GM21528 (cell line): ENCODE results near the gene FOXP1.

ENCODE experiments used
- ATAC-seq: cut with Tn5 transposase; IDR thresholded peaks from one replicate; pipeline ENCODE4 v1.9.1; 2021; ENCODE audit warnings: mild to moderate bottlenecking, moderate library complexity; ENCODE audit not compliant: unreplicated experiment, low FRiP score

FOXP1 gene

GRCh38 chr3:71254281-71255057 lies 329.1 kb downstream of the FOXP1 start:
- no peak for ATAC-seq

GRCh38 chr3:71253169-71253568 lies 330.4 kb downstream of the FOXP1 start:
- no peak for ATAC-seq

GRCh38 chr3:71252466-71252865 lies 331.1 kb downstream of the FOXP1 start:
- ATAC-seq: no peak

- ATAC-seq: no peak
These were observed 332.3 kb downstream of the FOXP1 start for GRCh38 chr3:71251156-71251775.

- ATAC-seq: no peak
These were observed 333.5 kb downstream of the FOXP1 start for GRCh38 chr3:71250026-71250425.

GRCh38 chr3:71247958-71248335 lies 335.6 kb downstream of the FOXP1 start:
- no peak for ATAC-seq

GRCh38 chr3:71247221-71247957 lies 336.1 kb downstream of the FOXP1 start:
- ATAC-seq: no peak

- ATAC-seq: no peak
These were observed 337.3 kb downstream of the FOXP1 start for GRCh38 chr3:71245971-71246880.

- no peak for ATAC-seq
These were observed 338.6 kb downstream of the FOXP1 start for GRCh38 chr3:71244826-71245488.

GRCh38 chr3:71244153-71244825 lies 339.2 kb downstream of the FOXP1 start:
- no peak for ATAC-seq

- ATAC-seq: no peak
These were observed 340.3 kb downstream of the FOXP1 start for GRCh38 chr3:71243229-71243628.

- no peak for ATAC-seq
These were observed 341.5 kb downstream of the FOXP1 start for GRCh38 chr3:71241981-71242560.

- ATAC-seq: no peak
These were observed 342.2 kb downstream of the FOXP1 start for GRCh38 chr3:71241246-71241901.

GRCh38 chr3:71240034-71240433 lies 343.5 kb downstream of the FOXP1 start:
- ATAC-seq: no peak

- ATAC-seq: no peak
These were observed 345.2 kb downstream of the FOXP1 start for GRCh38 chr3:71238355-71238757.

- ATAC-seq: no peak
These were observed 345.9 kb downstream of the FOXP1 start for GRCh38 chr3:71237672-71238071.

GRCh38 chr3:71235846-71236245 lies 347.7 kb downstream of the FOXP1 start:
- no peak for ATAC-seq

- ATAC-seq: no peak
These were observed 350.6 kb downstream of the FOXP1 start for GRCh38 chr3:71232895-71233294.
